DMS 273 (cell line): ENCODE data around the gene KCNJ10.
"Not testable (repeated sequence)": the region's sequence is repeated elsewhere in the genome, so short reads cannot be mapped to it uniquely, and the experiment has no call there.

Experiments used
- DNase-seq: peaks from one replicate; lab custom pipeline; 2025; ENCODE audit not compliant: unreplicated experiment; lab: John Stamatoyannopoulos, UW

The KCNJ10 gene

GRCh38 chr1:160069460-160070231, at the start of gene KCNJ10:
Gene KCNJ10, minus strand, starts transcription at chr1:160070160. Its CDS starts 27,628 bp downstream, at chr1:160042532.
- DNase-seq = no peak

- no peak for DNase-seq
Observed at GRCh38 chr1:160118928-160119327, 49.0 kb upstream of the KCNJ10 start.

GRCh38 chr1:160117709-160118183, 47.8 kb upstream of the KCNJ10 start:
- no peak for DNase-seq

- DNase-seq = no peak
Observed at GRCh38 chr1:160117300-160117699, 47.3 kb upstream of the KCNJ10 start.

GRCh38 chr1:160116283-160117147, 46.6 kb upstream of the KCNJ10 start:
- DNase-seq = peak; percentile 26

- no peak for DNase-seq
Observed at GRCh38 chr1:160115545-160116282, 45.8 kb upstream of the KCNJ10 start, which contains the start of gene ATP1A2. Gene ATP1A2, plus strand, starts transcription at chr1:160115759. Its CDS starts 103 bp downstream, at chr1:160115862.

- no peak for DNase-seq
Observed at GRCh38 chr1:160114085-160114484, 44.1 kb upstream of the KCNJ10 start.

- DNase-seq = no peak
Observed at GRCh38 chr1:160113407-160113806, 43.4 kb upstream of the KCNJ10 start.

- no peak for DNase-seq
Observed at GRCh38 chr1:160112357-160112756, 42.4 kb upstream of the KCNJ10 start.

- DNase-seq = not testable (repeated sequence)
Observed at GRCh38 chr1:160111462-160111861, 41.5 kb upstream of the KCNJ10 start.

- DNase-seq = no peak
Observed at GRCh38 chr1:160109686-160110085, 39.7 kb upstream of the KCNJ10 start.

GRCh38 chr1:160108888-160109662, 39.1 kb upstream of the KCNJ10 start:
- peak; percentile 86 for DNase-seq

- DNase-seq = no peak
Observed at GRCh38 chr1:160107512-160107911, 37.6 kb upstream of the KCNJ10 start.

GRCh38 chr1:160105155-160105554, 35.2 kb upstream of the KCNJ10 start:
- DNase-seq = no peak

- no peak for DNase-seq
Observed at GRCh38 chr1:160104486-160104885, 34.5 kb upstream of the KCNJ10 start.

GRCh38 chr1:160103658-160104408, 33.9 kb upstream of the KCNJ10 start:
- no peak for DNase-seq

GRCh38 chr1:160101717-160102522, 32.0 kb upstream of the KCNJ10 start:
- no peak for DNase-seq

GRCh38 chr1:160101037-160101716, 31.2 kb upstream of the KCNJ10 start:
- DNase-seq = peak; percentile 92
